Measurements from ENCODE around the gene C3orf20.
A peak's percentile ranks its signal among the peaks of the same experiment; 100 is the strongest.

The C3orf20 gene

GRCh38 chr3:14779069-14779685 is 104.2 kb downstream of the C3orf20 start:
- DNase-seq: no peak

DNA sequence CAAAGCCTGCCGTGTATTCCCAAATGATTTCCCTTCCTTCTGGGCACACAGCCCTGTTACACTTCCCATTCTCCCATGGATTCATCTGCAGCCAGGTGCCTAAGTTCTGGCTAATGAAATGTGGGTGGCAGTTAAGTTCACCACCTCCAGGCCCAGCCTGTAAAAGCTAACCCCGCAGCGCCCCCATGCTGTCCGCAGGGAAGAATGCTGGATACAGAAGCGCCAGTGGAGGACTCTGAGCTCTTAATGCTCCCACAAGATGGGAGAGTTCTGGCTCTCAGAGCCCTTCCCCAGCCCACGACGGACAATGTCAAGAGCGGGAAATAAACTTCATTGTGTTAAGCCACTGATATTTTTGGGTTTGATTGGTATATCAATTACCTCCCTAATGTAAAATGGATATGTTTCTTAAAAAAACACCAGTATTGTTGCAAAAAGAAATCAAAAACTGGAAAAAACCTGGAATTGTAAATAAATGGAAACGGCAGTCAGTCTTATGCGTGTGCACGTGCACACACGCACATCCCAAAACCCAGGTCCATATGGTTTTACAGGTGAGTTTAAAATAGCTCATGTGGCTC is 106.1 kb downstream of the C3orf20 start:
- peak; percentile 40 to 52 for DNase-seq

DNA sequence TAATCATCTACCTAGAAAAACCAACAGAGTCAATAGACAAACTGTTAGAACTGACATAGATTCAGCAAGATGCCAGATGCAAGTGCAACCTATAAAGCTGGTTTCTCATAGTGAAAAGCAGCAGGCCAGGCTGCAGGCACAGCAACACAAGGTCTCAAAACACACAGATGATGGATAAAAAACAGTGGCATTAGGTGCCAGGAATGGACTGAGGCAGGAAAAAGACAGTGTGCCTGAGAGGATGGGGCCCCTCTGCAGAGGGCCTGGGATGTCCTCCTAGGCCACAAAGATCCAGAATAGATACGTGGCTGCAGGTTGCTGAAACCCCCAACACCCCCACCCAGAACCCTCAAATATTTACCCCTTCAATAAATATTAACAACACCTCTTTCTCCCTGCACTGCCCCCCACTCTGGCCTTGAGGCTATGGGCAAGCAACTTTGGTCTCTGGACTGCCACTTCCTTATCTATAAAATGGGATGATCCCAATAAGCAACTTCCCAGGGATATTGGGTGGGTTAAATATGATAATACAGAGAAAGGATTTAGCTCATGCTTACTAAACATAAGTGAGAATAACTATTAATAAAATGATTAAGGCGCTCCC is 108.6 kb downstream of the C3orf20 start:
- no peak for DNase-seq

- DNase-seq: no peak
These were observed 109.2 kb downstream of the C3orf20 start for GRCh38 chr3:14784087-14784681.

- no peak for DNase-seq
These were observed 110.5 kb downstream of the C3orf20 start for GRCh38 chr3:14785207-14786155.

DNA sequence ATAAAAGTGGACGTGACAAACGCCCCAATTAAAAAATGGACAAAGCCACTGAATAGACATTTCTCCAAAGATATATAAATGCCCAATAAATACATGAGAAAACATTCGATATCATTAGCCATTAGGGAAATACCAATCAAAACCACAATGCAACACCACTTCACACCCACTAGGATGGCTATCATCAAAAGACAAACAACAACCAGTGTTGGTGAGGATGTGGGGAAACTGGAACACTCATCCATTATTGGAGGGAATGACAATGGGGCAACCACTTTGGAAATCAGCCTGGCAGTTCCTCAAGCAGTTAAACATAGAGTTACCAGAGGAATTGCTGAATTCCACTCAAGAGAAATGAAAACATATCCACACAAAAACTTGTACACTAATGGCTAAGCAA is 111.4 kb downstream of the C3orf20 start:
- DNase-seq: no peak

DNA sequence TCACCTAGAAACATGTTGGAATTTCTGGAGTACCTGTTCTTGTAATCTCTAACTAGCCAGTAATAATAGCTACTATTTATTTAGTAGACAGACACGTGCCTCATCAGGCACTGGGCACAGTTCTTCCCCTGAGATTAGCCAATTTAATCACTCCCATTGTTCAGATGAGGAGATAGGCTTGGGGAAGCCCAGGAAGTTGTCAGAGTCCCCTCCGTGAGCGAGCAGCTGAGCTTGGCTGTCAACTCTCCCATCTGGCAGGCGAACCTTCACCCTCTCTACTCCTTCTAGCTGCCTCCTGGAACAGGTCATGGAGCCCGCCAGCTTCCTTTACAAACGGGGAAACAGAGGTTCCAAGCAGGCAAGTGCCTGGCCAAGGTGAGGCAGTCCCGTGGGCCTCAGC is 112.7 kb downstream of the C3orf20 start:
- DNase-seq: no peak

DNA sequence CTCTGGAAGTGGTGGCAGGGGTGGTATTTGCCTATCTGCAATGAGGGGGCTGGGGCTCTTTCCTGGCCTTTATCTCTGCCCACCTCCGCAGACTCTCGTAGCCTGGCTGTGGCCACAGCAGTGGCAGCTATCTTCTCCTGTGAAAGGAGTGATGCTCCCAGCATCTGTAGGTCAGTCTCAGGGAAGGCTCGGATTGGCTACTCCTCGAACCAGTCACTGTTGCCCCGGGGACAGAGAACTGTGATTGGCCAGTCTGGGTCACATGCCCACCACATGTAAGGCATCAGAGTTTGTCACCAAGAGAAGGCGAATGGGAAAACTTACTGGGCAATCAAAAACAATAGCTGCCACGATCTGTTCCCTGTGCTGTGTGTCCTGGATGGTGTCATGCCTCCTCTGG is 113.7 kb downstream of the C3orf20 start:
- DNase-seq: no peak

- no peak for DNase-seq
These were observed 114.3 kb downstream of the C3orf20 start for GRCh38 chr3:14789221-14789620.

DNA sequence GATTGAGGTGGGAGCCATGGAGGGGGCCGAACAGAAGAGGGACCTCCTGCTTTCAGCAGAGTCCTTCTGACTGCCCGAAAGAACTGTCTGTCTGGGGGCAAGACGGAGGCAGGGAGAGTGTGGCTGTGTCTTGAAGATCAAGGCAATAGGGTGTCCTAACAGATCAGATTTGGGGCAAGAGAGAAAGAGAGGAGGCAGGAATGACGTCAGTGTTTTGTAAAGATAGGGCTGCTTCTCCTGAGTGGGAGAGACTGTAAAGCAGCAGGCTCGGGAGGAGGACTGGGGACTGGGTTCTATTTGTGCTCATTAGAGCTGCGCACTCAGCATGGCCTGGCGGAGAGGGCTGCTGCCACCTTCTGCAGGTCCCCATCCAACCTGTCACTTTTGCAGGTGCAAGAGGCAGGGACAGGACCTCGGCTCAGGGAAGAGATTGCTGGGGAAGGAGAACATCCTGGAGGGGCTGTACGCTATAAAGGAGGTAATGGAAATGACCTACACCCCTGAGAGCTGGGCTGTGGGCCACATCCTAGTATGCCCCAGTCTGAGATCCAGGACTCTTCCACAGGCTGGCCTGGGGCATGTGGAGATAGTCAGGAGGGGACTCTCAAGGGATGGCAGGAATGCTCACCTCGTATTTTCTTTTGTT is 114.8 kb downstream of the C3orf20 start:
- no peak for DNase-seq

DNA sequence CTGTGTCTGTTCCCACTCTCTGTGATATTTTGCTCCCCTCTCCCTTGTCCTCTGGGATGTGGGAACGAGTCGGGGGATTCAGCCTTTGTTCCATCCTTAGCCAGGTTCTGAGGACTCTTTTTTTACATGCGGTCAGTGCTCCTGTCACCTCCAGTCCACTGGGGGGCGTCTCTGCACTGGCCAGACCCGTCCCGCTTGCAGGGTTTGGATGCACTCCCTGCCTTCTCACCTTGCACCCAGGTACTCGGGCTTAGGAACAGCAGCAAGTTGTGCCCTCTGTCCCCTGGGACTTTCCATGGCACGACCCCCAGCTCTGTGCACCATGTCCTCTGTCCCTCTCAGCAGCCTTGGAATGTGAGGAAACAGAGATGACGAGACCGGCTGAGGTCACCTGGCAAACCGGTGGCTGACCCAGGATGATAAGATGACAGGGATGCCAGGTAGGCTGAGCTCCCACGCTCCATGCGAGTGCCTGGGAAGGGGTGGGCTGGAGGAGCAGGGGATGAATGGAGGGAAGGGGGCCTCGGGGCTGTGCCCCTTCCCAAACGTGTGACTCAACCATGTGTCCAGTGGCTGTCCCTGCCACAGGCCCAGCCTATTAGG is 116.5 kb downstream of the C3orf20 start:
- DNase-seq: peak; percentile 36 to 71

DNA sequence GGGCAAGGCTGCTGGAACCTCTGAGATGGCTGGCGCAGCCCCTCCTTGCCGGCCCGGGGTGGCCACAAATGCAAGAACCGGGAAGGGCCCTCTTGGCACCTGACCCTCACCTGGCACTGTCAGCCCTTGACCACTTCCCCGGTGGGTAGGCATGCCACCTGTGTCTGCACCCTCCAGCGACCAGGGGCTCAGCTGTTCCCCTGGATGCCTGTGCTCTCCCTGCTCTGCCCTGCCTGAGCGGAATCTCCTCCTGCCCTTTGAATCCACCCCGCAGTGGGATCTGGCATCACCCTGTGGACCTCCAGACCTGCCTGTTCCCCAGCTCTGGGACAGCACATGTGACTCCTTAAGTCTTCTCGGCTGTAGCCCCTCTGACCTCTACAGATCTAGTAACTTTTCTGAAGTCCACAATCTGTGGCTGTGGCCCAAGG is 117.8 kb downstream of the C3orf20 start:
- DNase-seq: no peak

GRCh38 chr3:14793126-14793857 is 118.4 kb downstream of the C3orf20 start:
- no peak for DNase-seq

GRCh38 chr3:14793858-14794234 is 118.9 kb downstream of the C3orf20 start:
- DNase-seq: no peak

DNA sequence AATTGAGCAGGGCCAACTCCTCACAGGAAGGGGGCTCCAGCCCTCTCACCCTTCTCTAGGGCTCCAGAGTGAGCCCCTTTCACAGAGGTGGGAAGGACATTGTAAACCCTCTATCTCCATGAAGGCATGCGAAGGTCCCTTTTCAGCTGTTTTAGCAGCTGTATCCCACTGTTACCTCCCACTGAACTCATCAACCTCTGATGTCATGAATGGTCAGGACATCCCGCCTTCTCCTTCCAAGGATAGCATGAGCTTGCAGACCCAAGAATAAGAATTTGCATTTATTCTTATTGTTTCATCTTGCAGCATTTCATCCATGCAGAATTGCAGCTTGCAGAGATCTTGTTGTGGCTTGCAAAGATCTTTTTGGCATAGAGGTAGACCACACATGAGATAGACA is 119.5 kb downstream of the C3orf20 start:
- no peak for DNase-seq

DNA sequence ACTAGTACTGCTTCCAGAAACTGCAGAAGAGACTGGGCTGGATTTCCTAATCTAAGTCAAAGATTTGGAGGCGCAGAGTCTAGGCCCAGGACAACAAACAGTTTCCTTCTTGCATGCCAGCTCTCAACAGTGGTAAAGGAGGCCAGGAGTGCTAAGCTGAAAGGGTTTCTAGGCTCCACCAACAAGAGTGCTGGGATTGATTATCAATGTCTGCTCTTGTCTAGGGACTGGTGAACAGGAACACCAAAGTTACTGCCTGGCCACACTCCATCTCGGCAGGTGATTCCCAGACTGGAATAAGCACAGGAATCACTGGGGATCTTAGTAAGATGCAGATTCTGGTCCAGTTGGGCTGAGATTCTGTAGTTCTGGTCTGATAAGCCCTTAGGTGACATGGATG is 121.1 kb downstream of the C3orf20 start:
- no peak for DNase-seq

GRCh38 chr3:14796403-14797077 is 121.6 kb downstream of the C3orf20 start:
- DNase-seq: no peak

DNA sequence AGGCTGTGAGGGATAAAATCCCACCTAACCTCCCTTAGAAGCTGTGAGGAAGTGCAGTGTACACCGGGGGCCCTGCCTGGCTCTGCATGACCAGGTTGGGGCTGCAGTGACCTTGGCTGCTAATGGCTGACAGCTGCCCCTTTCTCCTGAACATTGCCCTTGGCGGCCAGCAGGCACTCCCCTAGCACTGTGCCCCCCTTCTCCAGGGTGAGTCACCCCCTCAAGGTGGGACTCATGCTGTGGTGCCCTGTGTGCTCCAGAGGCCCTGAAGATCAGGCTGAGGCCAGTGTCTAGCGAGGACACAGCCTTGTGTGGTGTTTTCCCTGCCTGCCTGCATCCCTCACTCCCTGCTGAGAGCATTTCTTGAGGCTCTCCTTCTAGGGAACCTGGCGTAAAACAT is 122.8 kb downstream of the C3orf20 start:
- no peak for DNase-seq

DNA sequence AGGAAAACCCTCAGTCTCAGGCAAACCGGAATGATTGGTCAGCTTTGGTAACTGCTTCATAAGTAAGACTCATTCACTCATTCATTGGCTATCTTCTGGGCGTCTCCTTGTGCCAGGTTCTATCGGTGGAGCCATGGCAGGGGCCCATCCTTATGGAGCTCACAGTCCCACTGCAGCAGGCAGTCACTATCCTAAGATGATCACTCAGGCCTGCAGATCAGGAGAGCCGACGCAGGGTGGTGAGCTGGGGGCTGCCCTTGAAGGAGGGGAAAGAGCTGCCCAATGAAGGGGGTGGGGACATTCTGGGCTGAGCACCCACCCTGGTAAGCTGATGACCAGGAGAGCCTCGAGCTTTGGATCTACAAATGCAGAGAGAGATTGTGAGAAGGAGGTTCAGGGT is 123.3 kb downstream of the C3orf20 start:
- no peak for DNase-seq

GRCh38 chr3:14799146-14799545 is 124.2 kb downstream of the C3orf20 start:
- no peak for DNase-seq

GRCh38 chr3:14801031-14801430 is 126.1 kb downstream of the C3orf20 start:
- no peak for DNase-seq

All from inflammatory macrophage treated with lipopolysaccharide for 1 hour (primary cell).